ENCODE measurements around the gene C19orf33.

- no peak for TF ChIP-seq FOXK2 (IDR thresholded peaks at IDR 0.05)
- no peak for TF ChIP-seq SP1 (IDR thresholded peaks at IDR 0.05)
- no peak for TF ChIP-seq PKNOX1 (IDR thresholded peaks at IDR 0.05)
- no peak for TF ChIP-seq ELF4 (IDR thresholded peaks at IDR 0.05)
- no peak for TF ChIP-seq BHLHE40 (IDR thresholded peaks at IDR 0.05; ENCODE audit: borderline replicate concordance)
- no peak for TF ChIP-seq L3MBTL2 (conservative IDR thresholded peaks at IDR 0.05)
- no peak for TF ChIP-seq SUZ12 (IDR thresholded peaks at IDR 0.05)
- TF ChIP-seq ARNT (IDR thresholded peaks at IDR 0.05) = no peak
- TF ChIP-seq HDGF (IDR thresholded peaks at IDR 0.05; ENCODE audit: borderline replicate concordance) = no peak
- no peak for TF ChIP-seq ZNF384 (IDR thresholded peaks at IDR 0.05)
- TF ChIP-seq NFRKB (IDR thresholded peaks at IDR 0.05) = no peak
- TF ChIP-seq FOXM1 (IDR thresholded peaks at IDR 0.05; ENCODE audit: borderline replicate concordance) = no peak
- TF ChIP-seq TARDBP (IDR thresholded peaks at IDR 0.05) = no peak
- TF ChIP-seq FOXA1 (IDR thresholded peaks at IDR 0.05) = no peak
Measured at GRCh38 chr19:38274739-38275138, 29.3 kb upstream of the C19orf33 start.
